ENCODE measurements around the gene GSG1L. TPM values are rescaled to one million over a fixed set of nuclear protein-coding genes. Genes with fewer than 3 reads are reported as not detected.

The GSG1L gene
- total RNA-seq, 4 donors from 2014 or later = not detected

GRCh38 chr16:28029387-28030002 lies 34.0 kb downstream of the GSG1L start:
- no peak for TF ChIP-seq CTCF (IDR thresholded peaks at IDR 0.05)
- DNase-seq (ENCODE audit: low spot score) = no peak
- no peak for ATAC-seq (ENCODE audit: low FRiP score)

- DNase-seq (ENCODE audit: low spot score) = no peak
- no peak for ATAC-seq (ENCODE audit: low FRiP score)
- no peak for TF ChIP-seq CTCF (IDR thresholded peaks at IDR 0.05)
These were observed 36.5 kb downstream of the GSG1L start for GRCh38 chr16:28027055-28027454.

GRCh38 chr16:28025631-28026030 lies 37.9 kb downstream of the GSG1L start:
- ATAC-seq (ENCODE audit: low FRiP score) (no peak), DNase-seq (ENCODE audit: low spot score) (no peak)
- no peak for TF ChIP-seq CTCF (IDR thresholded peaks at IDR 0.05)

GRCh38 chr16:28019218-28019617 lies 44.3 kb downstream of the GSG1L start:
- TF ChIP-seq CTCF (IDR thresholded peaks at IDR 0.05) = no peak
- ATAC-seq (ENCODE audit: low FRiP score) = no peak

GRCh38 chr16:28014851-28015250 lies 48.7 kb downstream of the GSG1L start:
- DNase-seq (ENCODE audit: low spot score) (no peak), ATAC-seq (ENCODE audit: low FRiP score) (no peak)
- TF ChIP-seq CTCF (IDR thresholded peaks at IDR 0.05) = no peak

More at GRCh38 chr16:28019218-28019617, 44.3 kb downstream of the GSG1L start:
- no peak for DNase-seq (ENCODE audit: low spot score)

GRCh38 chr16:28013878-28014277 lies 49.6 kb downstream of the GSG1L start:
- no peak for TF ChIP-seq CTCF (IDR thresholded peaks at IDR 0.05)
- ATAC-seq (ENCODE audit: low FRiP score) (no peak), DNase-seq (ENCODE audit: low spot score) (no peak)

- ATAC-seq (ENCODE audit: low FRiP score) = no peak
- DNase-seq (ENCODE audit: low spot score) = no peak
- TF ChIP-seq CTCF (IDR thresholded peaks at IDR 0.05) = no peak
These were observed 50.1 kb downstream of the GSG1L start for GRCh38 chr16:28013392-28013791.

All from omental fat pad (tissue), 4 donors.